Activated CD4-positive, alpha-beta memory T cell treated with anti-CD3 and anti-CD28 coated beads, Interleukin-2, amount 10 ng/mL, durations not matched to agents 7 days and 5 days (primary cell): ENCODE data around the gene ARID1B. TPM values are rescaled to one million over a fixed set of nuclear protein-coding genes. Genes with fewer than 3 reads are reported as not detected.

Experiments used
- CTCF ChIA-PET: fragments of 350-600 bp; sonication (Branson Sonifier 250); formaldehyde crosslinking; loops from one replicate; lab custom pipeline; 2021; ENCODE audit warnings: antibody characterized with exemption, inconsistent platforms; lab: Charles Lee
- POLR2A ChIA-PET: fragments of 350-600 bp; sonication (Branson Sonifier 250); formaldehyde crosslinking; loops from one replicate; lab custom pipeline; 2021; ENCODE audit warnings: antibody characterized with exemption; lab: Charles Lee
- DNase-seq: peaks from one replicate; pipeline ENCODE4 v3.0.0-alpha.2; 2020
- H3K27ac Mint-ChIP-seq: one replicate; pipeline ENCODE4 v1.8.0; 2021; ENCODE audit warnings: mild to moderate bottlenecking, mixed read lengths
- H3K27me3 Mint-ChIP-seq: one replicate; pipeline ENCODE4 v1.8.0; 2021; ENCODE audit warnings: mixed read lengths
- H3K36me3 Mint-ChIP-seq: one replicate; pipeline ENCODE4 v1.8.0; 2021; ENCODE audit warnings: low read depth, mixed read lengths
- H3K4me1 Mint-ChIP-seq: one replicate; pipeline ENCODE4 v1.8.0; 2021; ENCODE audit warnings: mixed read lengths
- H3K4me3 Mint-ChIP-seq: one replicate; pipeline ENCODE4 v1.8.0; 2021; ENCODE audit warnings: mild to moderate bottlenecking, mixed read lengths
- H3K9me3 Mint-ChIP-seq: one replicate; pipeline ENCODE4 v1.8.0; 2021; ENCODE audit warnings: mixed read lengths
- total RNA-seq, 2 experiments: library from RNA; stranded (reverse); gene quantifications; one replicate each; pipeline ENCODE4 v1.2.3, GENCODE V29; 2021

Gene ARID1B
- total RNA-seq, 2 experiments from 2014 or later = 63.4 to 65.5 TPM

DNA sequence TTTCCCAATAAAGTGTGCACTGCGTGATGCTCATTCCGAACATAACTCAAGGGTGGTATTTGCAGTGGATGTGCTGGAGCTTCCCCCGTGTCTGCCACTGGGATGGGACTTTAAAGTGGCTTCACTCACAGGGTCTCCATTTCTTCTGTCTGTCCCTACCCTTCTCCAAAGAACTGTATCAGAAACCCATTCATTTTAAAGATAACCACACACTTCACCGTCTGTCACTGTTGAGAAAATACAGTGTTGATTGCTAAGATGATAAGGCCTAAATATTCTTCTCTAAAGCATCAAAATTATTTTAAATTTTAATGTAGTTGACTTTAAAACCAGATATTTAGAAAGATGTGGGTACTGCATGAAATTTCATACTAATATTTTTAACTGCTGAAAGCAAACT is 384.7 kb downstream of the ARID1B start:
- no peak overlapping the region for H3K27ac Mint-ChIP-seq
- no peaks in the 10 kb centered on the region for H3K9me3 Mint-ChIP-seq
- CTCF ChIA-PET = no interaction called here
- no peaks in the 10 kb centered on the region for H3K27me3 Mint-ChIP-seq
- peaks cover 3% of the 10 kb centered on the region for H3K4me1 Mint-ChIP-seq
- POLR2A ChIA-PET = no interaction called here
- peaks cover 4% of the 10 kb centered on the region for H3K36me3 Mint-ChIP-seq
- no peak for DNase-seq
- no peak overlapping the region for H3K4me3 Mint-ChIP-seq

GRCh38 chr6:157162766-157163433 is 385.7 kb downstream of the ARID1B start:
- peaks cover 3% of the 10 kb centered on the region for H3K4me1 Mint-ChIP-seq
- H3K9me3 Mint-ChIP-seq = no peaks in the 10 kb centered on the region
- H3K4me3 Mint-ChIP-seq = no peak overlapping the region
- H3K27ac Mint-ChIP-seq = no peak overlapping the region
- POLR2A ChIA-PET = no interaction called here
- no peaks in the 10 kb centered on the region for H3K27me3 Mint-ChIP-seq
- no peaks in the 10 kb centered on the region for H3K36me3 Mint-ChIP-seq
- CTCF ChIA-PET = no interaction called here
- no peak for DNase-seq

DNA sequence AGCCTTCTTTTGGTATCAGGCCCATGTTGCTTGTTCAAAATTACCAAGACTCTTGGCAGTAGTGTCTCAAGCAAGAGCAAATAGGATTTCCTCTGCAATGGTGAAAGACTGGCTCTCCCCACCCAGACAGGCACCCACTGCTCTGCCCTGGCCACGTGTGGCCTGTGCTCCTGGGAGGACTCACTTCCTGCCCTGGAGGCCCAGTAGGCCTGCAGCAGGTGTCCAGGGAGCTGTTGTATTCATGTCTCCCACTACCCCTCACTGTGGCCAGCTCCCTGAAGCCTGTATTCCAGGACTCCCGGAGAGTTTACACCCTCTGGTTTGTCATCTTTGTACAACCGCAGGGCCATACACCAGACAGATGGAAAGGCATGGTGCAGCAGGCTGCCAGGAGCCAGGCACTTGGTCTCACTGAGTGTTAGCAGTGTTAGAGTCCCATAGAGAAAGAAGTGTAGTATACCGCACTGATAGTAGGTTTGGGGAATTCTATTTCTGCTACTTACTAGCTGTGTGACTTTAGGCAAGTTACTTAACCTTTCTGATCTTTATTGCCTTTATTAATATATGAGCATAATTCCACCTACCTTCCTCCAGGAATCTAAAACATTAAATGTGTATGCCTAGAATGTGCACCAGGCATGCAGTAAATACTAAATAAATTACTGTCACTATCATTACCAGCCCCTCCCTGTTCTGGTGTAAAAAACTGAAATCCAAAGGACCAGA is 386.4 kb downstream of the ARID1B start:
- Mint-ChIP-seq H3K27me3 (no peaks in the 10 kb centered on the region), H3K36me3 (no peaks in the 10 kb centered on the region), H3K4me1 (peaks cover 1% of the 10 kb centered on the region), H3K27ac (no peak overlapping the region), H3K9me3 (no peaks in the 10 kb centered on the region), H3K4me3 (no peak overlapping the region)
- ChIA-PET POLR2A (no interaction called here), CTCF (interaction anchor here (1.0 kb wide), 1 partner anchor 18 kb away, joined by 3 read pairs; no protein-coding TSS in a partner anchor)
- DNase-seq = no peak

GRCh38 chr6:157164972-157165371 is 387.8 kb downstream of the ARID1B start:
- Mint-ChIP-seq H3K4me1 (no peaks in the 10 kb centered on the region), H3K27me3 (no peaks in the 10 kb centered on the region), H3K36me3 (peaks cover 4% of the 10 kb centered on the region), H3K27ac (no peak overlapping the region), H3K4me3 (no peak overlapping the region), H3K9me3 (no peaks in the 10 kb centered on the region)
- DNase-seq = no peak
- ChIA-PET POLR2A (no interaction called here), CTCF (interaction anchor here (1.0 to 1.3 kb wide), 2 partner anchors 20 to 130 kb away, joined by 3 read pairs; no protein-coding TSS in a partner anchor)

GRCh38 chr6:157166784-157167183 is 389.6 kb downstream of the ARID1B start:
- Mint-ChIP-seq H3K9me3 (no peaks in the 10 kb centered on the region), H3K4me3 (no peak overlapping the region), H3K36me3 (peaks cover 4% of the 10 kb centered on the region), H3K27me3 (no peaks in the 10 kb centered on the region), H3K27ac (no peak overlapping the region), H3K4me1 (no peaks in the 10 kb centered on the region)
- ChIA-PET CTCF (no interaction called here), POLR2A (no interaction called here)
- DNase-seq = no peak

DNA sequence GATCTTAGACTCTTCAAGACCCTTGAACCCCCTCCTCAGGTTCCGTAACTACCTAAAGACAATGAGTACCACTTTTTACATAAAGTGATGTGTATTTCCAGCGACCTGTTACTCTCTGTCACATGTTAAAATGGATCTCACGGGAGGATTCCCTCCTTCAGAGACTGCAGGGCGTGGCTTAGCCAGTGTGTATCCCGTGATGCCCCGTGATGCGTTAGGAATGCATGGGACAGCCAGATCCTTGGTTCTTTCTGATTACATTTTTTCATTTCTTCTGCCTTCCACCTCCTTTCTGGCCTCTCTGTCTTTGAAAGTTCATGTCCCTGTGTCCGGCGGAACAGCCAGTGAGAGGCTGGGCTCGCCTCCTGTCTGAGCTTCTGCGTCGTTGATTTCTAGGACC is 390.7 kb downstream of the ARID1B start:
- no peak for DNase-seq
- Mint-ChIP-seq H3K4me3 (no peak overlapping the region), H3K4me1 (no peaks in the 10 kb centered on the region), H3K9me3 (no peaks in the 10 kb centered on the region), H3K27me3 (no peaks in the 10 kb centered on the region), H3K27ac (no peak overlapping the region), H3K36me3 (peaks cover 4% of the 10 kb centered on the region)
- CTCF ChIA-PET = no interaction called here
- POLR2A ChIA-PET = no interaction called here

GRCh38 chr6:157168471-157168870 is 391.3 kb downstream of the ARID1B start:
- no peak for DNase-seq
- no peaks in the 10 kb centered on the region for H3K9me3 Mint-ChIP-seq
- H3K36me3 Mint-ChIP-seq = peaks cover 4% of the 10 kb centered on the region
- no peak overlapping the region for H3K4me3 Mint-ChIP-seq
- CTCF ChIA-PET = no interaction called here
- no peak overlapping the region for H3K27ac Mint-ChIP-seq
- H3K27me3 Mint-ChIP-seq = no peaks in the 10 kb centered on the region
- no peaks in the 10 kb centered on the region for H3K4me1 Mint-ChIP-seq
- POLR2A ChIA-PET = no interaction called here

GRCh38 chr6:157169226-157169625 is 392.0 kb downstream of the ARID1B start:
- no peaks in the 10 kb centered on the region for H3K27me3 Mint-ChIP-seq
- no peaks in the 10 kb centered on the region for H3K9me3 Mint-ChIP-seq
- H3K4me1 Mint-ChIP-seq = no peaks in the 10 kb centered on the region
- POLR2A ChIA-PET = no interaction called here
- CTCF ChIA-PET = no interaction called here
- H3K27ac Mint-ChIP-seq = no peak overlapping the region
- peaks cover 7% of the 10 kb centered on the region for H3K36me3 Mint-ChIP-seq
- DNase-seq = no peak
- H3K4me3 Mint-ChIP-seq = no peak overlapping the region

GRCh38 chr6:157169656-157170055 is 392.5 kb downstream of the ARID1B start:
- Mint-ChIP-seq H3K36me3 (peaks cover 9% of the 10 kb centered on the region), H3K4me1 (no peaks in the 10 kb centered on the region), H3K9me3 (no peaks in the 10 kb centered on the region), H3K27ac (no peak overlapping the region), H3K4me3 (no peak overlapping the region), H3K27me3 (no peaks in the 10 kb centered on the region)
- CTCF ChIA-PET = no interaction called here
- no peak for DNase-seq
- POLR2A ChIA-PET = no interaction called here

DNA sequence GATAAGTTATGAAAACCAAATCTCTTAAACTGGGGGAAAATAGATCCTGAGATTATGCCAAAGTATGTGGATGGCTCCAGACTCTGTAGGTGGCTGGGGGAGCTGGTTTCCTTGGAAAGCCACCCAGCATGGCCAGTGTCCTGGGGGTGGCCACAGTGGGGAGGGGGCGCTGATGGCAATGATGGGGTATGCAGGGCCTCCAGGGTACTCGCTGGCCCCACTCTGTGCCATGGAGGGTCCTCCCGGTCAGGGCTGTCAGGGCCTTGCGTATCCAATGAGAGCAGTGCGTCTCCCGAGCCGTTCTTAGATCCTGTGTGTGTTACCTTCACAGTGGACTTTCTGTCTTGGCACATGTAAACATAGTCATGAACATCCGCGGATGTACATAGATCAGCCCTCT is 393.4 kb downstream of the ARID1B start:
- Mint-ChIP-seq H3K4me1 (no peaks in the 10 kb centered on the region), H3K36me3 (peaks cover 9% of the 10 kb centered on the region), H3K27ac (no peak overlapping the region), H3K27me3 (no peaks in the 10 kb centered on the region), H3K9me3 (no peaks in the 10 kb centered on the region), H3K4me3 (no peak overlapping the region)
- ChIA-PET CTCF (no interaction called here), POLR2A (no interaction called here)
- no peak for DNase-seq

DNA sequence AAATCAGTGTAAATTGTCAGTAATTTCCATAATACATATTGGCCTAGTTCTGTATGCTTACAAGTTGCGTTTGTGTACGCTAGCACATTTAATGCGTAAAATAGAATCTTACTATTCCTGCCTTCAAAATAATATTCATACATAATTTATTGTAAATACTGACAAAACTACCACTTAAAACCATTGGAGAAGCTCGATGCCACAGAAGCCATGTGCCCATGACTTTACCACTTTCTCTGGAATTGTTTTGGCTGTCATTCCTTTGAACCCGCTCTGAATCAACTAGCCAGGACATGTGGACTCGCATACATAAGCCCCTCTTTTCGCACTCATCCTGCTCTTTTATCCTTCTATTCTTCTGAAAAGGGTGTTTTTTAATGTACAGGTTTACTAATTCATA is 394.6 kb downstream of the ARID1B start:
- Mint-ChIP-seq H3K9me3 (no peaks in the 10 kb centered on the region), H3K36me3 (peaks cover 9% of the 10 kb centered on the region), H3K27ac (no peak overlapping the region), H3K4me3 (no peak overlapping the region), H3K27me3 (no peaks in the 10 kb centered on the region), H3K4me1 (no peaks in the 10 kb centered on the region)
- ChIA-PET POLR2A (no interaction called here), CTCF (no interaction called here)
- DNase-seq = no peak

GRCh38 chr6:157172231-157172701 is 395.1 kb downstream of the ARID1B start:
- CTCF ChIA-PET = no interaction called here
- POLR2A ChIA-PET = no interaction called here

GRCh38 chr6:157172830-157173536 is 395.8 kb downstream of the ARID1B start:
- Mint-ChIP-seq H3K36me3 (peaks cover 9% of the 10 kb centered on the region), H3K27ac (no peak overlapping the region), H3K27me3 (no peaks in the 10 kb centered on the region), H3K9me3 (no peaks in the 10 kb centered on the region), H3K4me3 (no peak overlapping the region), H3K4me1 (no peaks in the 10 kb centered on the region)
- no peak for DNase-seq
- ChIA-PET CTCF (no interaction called here), POLR2A (no interaction called here)

More at GRCh38 chr6:157172231-157172701, 395.1 kb downstream of the ARID1B start:
- Mint-ChIP-seq H3K4me1 (no peaks in the 10 kb centered on the region), H3K27ac (no peak overlapping the region), H3K27me3 (no peaks in the 10 kb centered on the region), H3K9me3 (no peaks in the 10 kb centered on the region), H3K36me3 (peaks cover 9% of the 10 kb centered on the region), H3K4me3 (no peak overlapping the region)
- DNase-seq = no peak
